ENCODE data around the gene ADH7.

ADH7 gene

DNA sequence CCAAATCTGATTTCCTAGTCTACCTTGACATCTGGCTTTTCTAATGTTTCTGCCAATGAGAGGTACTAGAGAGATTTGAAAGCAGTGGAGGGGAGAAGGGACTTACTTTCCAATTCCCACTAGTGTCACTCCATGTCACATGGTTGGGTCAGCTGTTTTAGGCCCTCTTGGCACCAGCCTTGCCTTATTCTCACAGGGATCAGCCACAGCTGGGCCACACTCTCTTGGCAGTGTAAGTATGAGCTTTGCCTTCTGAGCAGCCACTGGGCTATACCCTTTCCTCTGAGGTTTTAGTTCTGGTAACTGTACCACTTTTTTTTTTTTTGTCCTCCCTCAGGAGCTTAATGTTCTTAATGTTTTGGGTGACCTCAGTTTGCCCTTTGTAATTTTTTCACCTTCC, 72.4 kb downstream of the ADH7 start:
- TF ChIP-seq Cebpa-rat (IDR thresholded peaks at IDR 0.05): no peak

More for the DNA sequence above, 72.4 kb downstream of the ADH7 start:
- Histone ChIP-seq H3K4me3 (no peak overlapping the region), H3K9ac (no peak overlapping the region), H3K27ac (no peak overlapping the region), H4K20me1 (no peaks in the 10 kb centered on the region), H3K9me3 (peaks cover 9% of the 10 kb centered on the region; the same call in 1 of the 2 replicates), H3K36me3 (no peaks in the 10 kb centered on the region), H3K4me1 (no peaks in the 10 kb centered on the region), H3K27me3 (no peaks in the 10 kb centered on the region), H3K4me2 (no peak overlapping the region)
